ENCODE data around the gene ZNF438.
A peak's percentile ranks its signal among the peaks of the same experiment; 100 is the strongest.

The ZNF438 gene

DNA sequence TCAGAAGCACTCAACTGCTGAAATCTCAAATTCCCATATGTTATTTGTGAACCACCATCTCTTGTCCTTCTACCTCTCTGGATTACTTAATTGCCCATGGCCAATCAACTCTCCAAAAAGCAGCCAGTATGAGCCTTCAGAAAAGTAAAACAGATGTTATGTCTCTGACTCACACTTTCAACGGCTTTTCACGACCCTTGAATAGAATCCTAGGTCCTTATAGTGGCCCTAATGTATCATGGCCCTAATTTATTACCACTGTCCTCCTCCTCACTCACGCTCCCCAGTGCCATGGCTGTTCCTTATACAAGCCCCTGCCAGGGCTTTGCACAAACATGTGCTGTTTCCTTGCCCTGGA lies 20.0 kb downstream of the ZNF438 start:
- no peak for TF ChIP-seq CTCF (conservative IDR thresholded peaks at IDR 0.05; ENCODE audit: low read depth, low read length)
- H3K4me3 ChIP-seq (IDR thresholded peaks at IDR 0.05; ENCODE audit: insufficient read depth, low read depth, low read length): no peak overlapping the region
- H3K27me3 ChIP-seq (ENCODE audit: insufficient read depth, low read depth): no peaks in the 10 kb centered on the region
- no peak overlapping the region for H3K27ac ChIP-seq
- H3K4me2 ChIP-seq: no peak overlapping the region
- peaks cover 24% of the 10 kb centered on the region for H3K4me1 ChIP-seq (ENCODE audit: low read depth, poor library complexity, severe bottlenecking)
- H3K36me3 ChIP-seq (ENCODE audit: insufficient read depth): no peaks in the 10 kb centered on the region
- no peak overlapping the region for H2AFZ ChIP-seq (ENCODE audit: low read depth)
- H4K20me1 ChIP-seq (ENCODE audit: insufficient read depth): no peaks in the 10 kb centered on the region
- no peak overlapping the region for H3K9ac ChIP-seq
- no peaks in the 10 kb centered on the region for H3K79me2 ChIP-seq (ENCODE audit: insufficient read depth, low read depth)

- H3K27ac ChIP-seq: no peak overlapping the region
Measured at GRCh38 chr10:31011017-31011664, 20.5 kb downstream of the ZNF438 start.

GRCh38 chr10:31010062-31010461 lies 21.6 kb downstream of the ZNF438 start:
- H3K9ac ChIP-seq: no peak overlapping the region
- no peak for TF ChIP-seq CTCF (conservative IDR thresholded peaks at IDR 0.05; ENCODE audit: low read depth, low read length)
- H2AFZ ChIP-seq (ENCODE audit: low read depth): no peak overlapping the region
- H3K36me3 ChIP-seq (ENCODE audit: insufficient read depth): no peaks in the 10 kb centered on the region
- no peak overlapping the region for H3K27ac ChIP-seq
- H3K27me3 ChIP-seq (ENCODE audit: insufficient read depth, low read depth): no peaks in the 10 kb centered on the region
- peaks cover 35% of the 10 kb centered on the region for H3K4me1 ChIP-seq (ENCODE audit: low read depth, poor library complexity, severe bottlenecking)
- no peak overlapping the region for H3K4me2 ChIP-seq
- no peaks in the 10 kb centered on the region for H3K79me2 ChIP-seq (ENCODE audit: insufficient read depth, low read depth)
- no peaks in the 10 kb centered on the region for H4K20me1 ChIP-seq (ENCODE audit: insufficient read depth)
- H3K4me3 ChIP-seq (IDR thresholded peaks at IDR 0.05; ENCODE audit: insufficient read depth, low read depth, low read length): no peak overlapping the region

More at GRCh38 chr10:31011017-31011664, 20.5 kb downstream of the ZNF438 start:
- no peak overlapping the region for H3K4me2 ChIP-seq
- H3K27me3 ChIP-seq (ENCODE audit: insufficient read depth, low read depth): no peaks in the 10 kb centered on the region
- no peak for TF ChIP-seq CTCF (conservative IDR thresholded peaks at IDR 0.05; ENCODE audit: low read depth, low read length)
- H3K4me3 ChIP-seq (IDR thresholded peaks at IDR 0.05; ENCODE audit: insufficient read depth, low read depth, low read length): no peak overlapping the region
- no peak overlapping the region for H2AFZ ChIP-seq (ENCODE audit: low read depth)
- peaks cover 29% of the 10 kb centered on the region for H3K4me1 ChIP-seq (ENCODE audit: low read depth, poor library complexity, severe bottlenecking)
- H3K9ac ChIP-seq: no peak overlapping the region
- no peaks in the 10 kb centered on the region for H4K20me1 ChIP-seq (ENCODE audit: insufficient read depth)
- H3K36me3 ChIP-seq (ENCODE audit: insufficient read depth): no peaks in the 10 kb centered on the region
- H3K79me2 ChIP-seq (ENCODE audit: insufficient read depth, low read depth): no peaks in the 10 kb centered on the region

DNA sequence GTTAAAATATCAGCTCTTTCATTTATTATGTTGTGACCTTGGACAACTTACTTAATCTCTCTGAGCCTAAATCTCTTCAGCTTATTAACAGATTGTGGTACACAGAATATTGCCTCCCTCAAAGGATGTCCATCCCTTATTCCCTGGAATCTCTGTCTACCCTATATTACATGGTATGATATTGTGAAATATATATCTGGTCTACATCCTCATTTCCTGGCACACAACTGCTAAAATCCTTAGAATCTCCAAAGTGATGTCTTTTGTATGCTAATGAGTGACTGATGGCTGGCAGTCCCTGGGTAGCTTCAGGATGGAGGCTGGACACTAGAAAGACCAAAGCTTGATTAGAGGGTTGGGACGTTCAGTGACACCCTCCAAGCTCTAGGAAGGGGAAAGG lies 25.8 kb downstream of the ZNF438 start:
- Histone ChIP-seq H3K27me3 (ENCODE audit: insufficient read depth, low read depth) (no peaks in the 10 kb centered on the region), H3K9ac (no peak overlapping the region), H2AFZ (ENCODE audit: low read depth) (no peak overlapping the region), H4K20me1 (ENCODE audit: insufficient read depth) (no peaks in the 10 kb centered on the region), H3K4me1 (ENCODE audit: low read depth, poor library complexity, severe bottlenecking) (peaks cover 46% of the 10 kb centered on the region), H3K36me3 (ENCODE audit: insufficient read depth) (no peaks in the 10 kb centered on the region), H3K79me2 (ENCODE audit: insufficient read depth, low read depth) (no peaks in the 10 kb centered on the region), H3K4me3 (IDR thresholded peaks at IDR 0.05; ENCODE audit: insufficient read depth, low read depth, low read length) (no peak overlapping the region), H3K4me2 (no peak overlapping the region; the same call in 1 of the 2 replicates), H3K27ac (peak overlapping the region; percentile 32; the same call in 1 of the 2 replicates)
- TF ChIP-seq CTCF (conservative IDR thresholded peaks at IDR 0.05; ENCODE audit: low read depth, low read length): no peak
